Measurements from ENCODE around the gene SERPINA4.

- TF ChIP-seq CTCF (conservative IDR thresholded peaks at IDR 0.05; ENCODE audit: low read depth in 2 of 2) (no peak), EZH2 (IDR thresholded peaks at IDR 0.05; ENCODE audit: low read depth, unreplicated experiment) (no peak), POLR2AphosphoS5 (IDR thresholded peaks at IDR 0.05; ENCODE audit: low read depth) (no peak), ZNF114 (CRISPR knock-in tag; IDR thresholded peaks at IDR 0.05) (no peak), EZH2phosphoT487 (IDR thresholded peaks at IDR 0.05; ENCODE audit: unreplicated experiment) (no peak), STAT1 (IDR thresholded peaks at IDR 0.05; ENCODE audit: unreplicated experiment) (no peak), ETS1 (IDR thresholded peaks at IDR 0.05) (no peak), REST (IDR thresholded peaks at IDR 0.05; ENCODE audit: unreplicated experiment) (no peak), NANOG (IDR thresholded peaks at IDR 0.05; ENCODE audit: borderline replicate concordance) (no peak), CREB1 (CRISPR knock-in tag; IDR thresholded peaks at IDR 0.05; ENCODE audit: low read depth) (no peak), JUNB (IDR thresholded peaks at IDR 0.05; ENCODE audit: unreplicated experiment) (no peak), ZNF331 (CRISPR knock-in tag; IDR thresholded peaks at IDR 0.05; ENCODE audit: low read depth) (no peak)
Measured at GRCh38 chr14:94559638-94560290, 1.5 kb upstream of the SERPINA4 start.

Measured in GM23338 (cell line).